SKM-1 treated with dmso at 0.1 percent for 144 hours (cell line): ENCODE data around the gene SSU72.
"Not testable (repeated sequence)": the region's sequence is repeated elsewhere in the genome, so short reads cannot be mapped to it uniquely, and the experiment has no call there.

Experiments used
- DNase-seq: peaks from one replicate; lab custom pipeline; 2025; ENCODE audit not compliant: unreplicated experiment; lab: John Stamatoyannopoulos, UW

The SSU72 gene

GRCh38 chr1:1561801-1562470 lies 12.7 kb downstream of the SSU72 start:
- no peak for DNase-seq

- no peak for DNase-seq
These were observed 14.5 kb downstream of the SSU72 start for GRCh38 chr1:1560178-1560577.

- no peak for DNase-seq
These were observed 15.6 kb downstream of the SSU72 start for GRCh38 chr1:1559066-1559465.

- DNase-seq = no peak
These were observed 16.1 kb downstream of the SSU72 start for GRCh38 chr1:1558591-1558990.

GRCh38 chr1:1557688-1558087 lies 17.0 kb downstream of the SSU72 start:
- not testable (repeated sequence) for DNase-seq

GRCh38 chr1:1556961-1557360 lies 17.7 kb downstream of the SSU72 start:
- not testable (repeated sequence) for DNase-seq

GRCh38 chr1:1556505-1556904 lies 18.2 kb downstream of the SSU72 start:
- no peak for DNase-seq

GRCh38 chr1:1554926-1555915 lies 19.4 kb downstream of the SSU72 start:
- no peak for DNase-seq

- no peak for DNase-seq
These were observed 20.1 kb downstream of the SSU72 start for GRCh38 chr1:1554550-1554925.

GRCh38 chr1:1553821-1554494 lies 20.7 kb downstream of the SSU72 start:
- DNase-seq = no peak

- DNase-seq = no peak
These were observed 22.4 kb downstream of the SSU72 start for GRCh38 chr1:1552263-1552639.

GRCh38 chr1:1551524-1552262 lies 23.0 kb downstream of the SSU72 start:
- DNase-seq = no peak

- no peak for DNase-seq
These were observed 23.9 kb downstream of the SSU72 start for GRCh38 chr1:1550591-1551432.

GRCh38 chr1:1550087-1550486 lies 24.6 kb downstream of the SSU72 start:
- DNase-seq = no peak

GRCh38 chr1:1548591-1548990 lies 26.1 kb downstream of the SSU72 start:
- DNase-seq = no peak

- DNase-seq = no peak
These were observed 27.2 kb downstream of the SSU72 start for GRCh38 chr1:1547476-1547875.

- DNase-seq = no peak
These were observed 27.7 kb downstream of the SSU72 start for GRCh38 chr1:1547011-1547410.

- DNase-seq = no peak
These were observed 28.5 kb downstream of the SSU72 start for GRCh38 chr1:1545946-1546737.

- DNase-seq = no peak
These were observed 30.1 kb downstream of the SSU72 start for GRCh38 chr1:1544544-1544943.
